Right lobe of liver (tissue), 4 donors: ENCODE data around the gene RAD23A.
"Not testable (repeated sequence)": the region's sequence is repeated elsewhere in the genome, so short reads cannot be mapped to it uniquely, and the experiment has no call there.

Experiments used
- POLR2A ChIP-seq: fragments of 450-650 bp; IDR thresholded peaks from one replicate; pipeline ENCODE4 v1.6.1; 2017; ENCODE audit warnings: antibody characterized with exemption, mild to moderate bottlenecking
- TF ChIP-seq, protein P1 (sequence below), 4 donors: fragments of 200-600 bp in 3 of 4; fragments of 450-650 bp in 1 of 4; IDR thresholded peaks; one replicate each; pipeline versions ENCODE4 v1.5.1 to v1.8.0; 2016 to 2022; ENCODE audit warnings: antibody characterized with exemption in 4 of 4, mild to moderate bottlenecking in 2 of 4
- donor health status: DM: no; HTN: no; CAD: no.
- donor health status: DM: no; HTN: no; CAD: no.
- donor health status: DM: no; HTN: yes; CAD: no.

DNA sequence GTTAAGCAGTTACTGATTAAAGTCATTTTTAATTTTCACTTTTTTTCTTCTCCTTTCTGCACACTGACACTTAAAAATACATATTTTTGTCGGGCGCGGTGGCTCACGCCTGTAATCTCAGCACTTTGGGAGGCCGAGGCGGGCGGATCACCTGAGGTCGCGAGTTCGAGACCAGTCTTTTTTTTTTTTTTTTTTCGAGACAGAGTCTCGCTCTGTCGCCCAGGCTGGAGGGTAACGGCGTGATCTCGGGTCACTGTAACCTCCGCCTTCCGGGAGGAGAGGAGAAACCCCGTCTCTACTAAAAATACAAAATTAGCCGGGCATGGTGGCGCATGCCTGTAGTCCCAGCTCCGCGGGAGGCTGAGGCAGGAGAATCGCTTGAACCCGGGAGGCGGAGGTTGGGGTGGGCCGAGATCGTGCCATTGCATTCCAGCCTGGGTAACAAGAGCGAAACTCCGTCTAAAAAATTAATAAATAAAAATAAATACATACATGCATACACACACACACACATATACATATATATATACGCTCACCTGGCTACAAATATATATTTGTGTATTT, 11.8 kb downstream of the RAD23A start:
- TF ChIP-seq, protein P1, sequence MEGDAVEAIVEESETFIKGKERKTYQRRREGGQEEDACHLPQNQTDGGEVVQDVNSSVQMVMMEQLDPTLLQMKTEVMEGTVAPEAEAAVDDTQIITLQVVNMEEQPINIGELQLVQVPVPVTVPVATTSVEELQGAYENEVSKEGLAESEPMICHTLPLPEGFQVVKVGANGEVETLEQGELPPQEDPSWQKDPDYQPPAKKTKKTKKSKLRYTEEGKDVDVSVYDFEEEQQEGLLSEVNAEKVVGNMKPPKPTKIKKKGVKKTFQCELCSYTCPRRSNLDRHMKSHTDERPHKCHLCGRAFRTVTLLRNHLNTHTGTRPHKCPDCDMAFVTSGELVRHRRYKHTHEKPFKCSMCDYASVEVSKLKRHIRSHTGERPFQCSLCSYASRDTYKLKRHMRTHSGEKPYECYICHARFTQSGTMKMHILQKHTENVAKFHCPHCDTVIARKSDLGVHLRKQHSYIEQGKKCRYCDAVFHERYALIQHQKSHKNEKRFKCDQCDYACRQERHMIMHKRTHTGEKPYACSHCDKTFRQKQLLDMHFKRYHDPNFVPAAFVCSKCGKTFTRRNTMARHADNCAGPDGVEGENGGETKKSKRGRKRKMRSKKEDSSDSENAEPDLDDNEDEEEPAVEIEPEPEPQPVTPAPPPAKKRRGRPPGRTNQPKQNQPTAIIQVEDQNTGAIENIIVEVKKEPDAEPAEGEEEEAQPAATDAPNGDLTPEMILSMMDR (IDR thresholded peaks at IDR 0.05): not testable (repeated sequence)
- TF ChIP-seq POLR2A: not testable (repeated sequence)
